GM19240 (cell line): ENCODE measurements around the gene PPP6C.
"Not testable (repeated sequence)": the region's sequence is repeated elsewhere in the genome, so short reads cannot be mapped to it uniquely, and the experiment has no call there.

Source experiments
- DNase-seq: peaks from one replicate; pipeline ENCODE4 v3.0.0; 2011; ENCODE audit warnings: low spot score; ENCODE audit not compliant: insufficient read length

PPP6C gene

DNA sequence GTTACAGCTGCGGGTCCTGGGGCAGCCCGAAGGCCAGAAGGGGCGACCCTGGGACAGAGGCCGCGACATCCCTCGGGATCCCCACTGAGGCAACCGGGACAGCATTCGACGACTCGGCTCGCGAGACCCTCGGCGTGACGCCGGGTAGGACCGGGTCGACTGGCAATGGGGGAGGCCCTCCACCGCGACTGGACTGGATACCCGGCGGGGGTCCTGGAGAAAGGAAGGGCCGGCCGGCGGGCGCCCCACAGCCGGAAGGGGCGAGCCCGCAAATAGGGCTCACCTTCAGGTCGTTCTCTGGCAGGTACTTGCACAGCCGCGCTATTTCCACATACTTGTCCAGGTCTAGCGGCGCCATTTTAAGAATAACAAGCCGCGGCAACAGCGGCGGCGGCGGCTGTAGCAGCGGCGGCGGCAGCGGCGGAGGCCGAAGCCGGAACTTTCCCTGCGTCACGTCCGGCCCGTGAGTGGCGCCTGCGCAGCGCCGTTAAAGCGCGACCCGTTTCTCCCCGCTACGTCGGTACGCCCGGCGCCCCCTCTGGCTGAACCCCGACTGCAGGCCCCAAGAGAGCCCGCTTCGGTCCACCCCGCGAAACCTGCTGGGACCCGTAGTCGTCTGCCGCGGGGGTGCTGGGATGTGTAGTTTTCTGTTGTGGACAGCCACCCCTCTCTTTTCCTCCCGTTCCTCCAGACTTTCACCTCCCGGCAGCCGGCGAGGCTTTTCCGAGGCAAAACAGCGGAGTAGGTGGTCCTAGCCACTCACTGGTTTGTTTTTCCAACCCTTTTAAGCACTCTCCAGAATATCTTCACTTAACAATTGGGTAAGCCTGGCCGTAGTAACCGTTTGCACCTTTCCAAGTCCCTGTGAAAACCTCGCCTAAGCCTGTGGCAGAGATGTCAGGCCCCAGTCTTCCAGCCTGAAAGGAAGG, at the start of gene PPP6C:
PPP6C (minus strand) TSS at position 443 of the 929 bp plus-strand sequence; CDS start at position 358, 85 bp downstream.
- peak; percentile 93 for DNase-seq

DNA sequence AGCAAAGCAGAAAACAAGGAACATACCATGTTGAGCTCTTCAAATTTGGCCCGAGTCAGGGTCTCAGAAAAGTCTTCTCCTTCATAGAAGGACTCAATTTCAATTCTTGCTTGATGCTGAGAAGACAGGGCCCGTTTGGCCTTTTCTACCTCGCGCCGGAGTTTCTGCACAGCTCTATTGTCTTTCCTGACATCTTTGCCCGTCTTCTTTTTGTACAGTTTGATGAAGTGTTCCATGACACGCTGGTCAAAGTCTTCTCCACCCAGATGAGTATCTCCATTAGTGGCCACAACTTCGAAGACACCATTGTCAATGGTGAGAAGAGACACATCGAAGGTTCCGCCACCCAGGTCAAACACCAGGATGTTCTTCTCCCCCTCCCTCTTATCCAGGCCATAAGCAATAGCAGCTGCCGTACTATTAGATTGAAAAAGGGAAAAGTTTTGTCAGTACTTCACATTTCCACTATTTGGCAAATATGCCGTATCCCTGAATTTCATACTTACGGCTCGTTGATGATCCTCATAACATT, 49.4 kb upstream of the PPP6C start:
- DNase-seq, result no peak

DNA sequence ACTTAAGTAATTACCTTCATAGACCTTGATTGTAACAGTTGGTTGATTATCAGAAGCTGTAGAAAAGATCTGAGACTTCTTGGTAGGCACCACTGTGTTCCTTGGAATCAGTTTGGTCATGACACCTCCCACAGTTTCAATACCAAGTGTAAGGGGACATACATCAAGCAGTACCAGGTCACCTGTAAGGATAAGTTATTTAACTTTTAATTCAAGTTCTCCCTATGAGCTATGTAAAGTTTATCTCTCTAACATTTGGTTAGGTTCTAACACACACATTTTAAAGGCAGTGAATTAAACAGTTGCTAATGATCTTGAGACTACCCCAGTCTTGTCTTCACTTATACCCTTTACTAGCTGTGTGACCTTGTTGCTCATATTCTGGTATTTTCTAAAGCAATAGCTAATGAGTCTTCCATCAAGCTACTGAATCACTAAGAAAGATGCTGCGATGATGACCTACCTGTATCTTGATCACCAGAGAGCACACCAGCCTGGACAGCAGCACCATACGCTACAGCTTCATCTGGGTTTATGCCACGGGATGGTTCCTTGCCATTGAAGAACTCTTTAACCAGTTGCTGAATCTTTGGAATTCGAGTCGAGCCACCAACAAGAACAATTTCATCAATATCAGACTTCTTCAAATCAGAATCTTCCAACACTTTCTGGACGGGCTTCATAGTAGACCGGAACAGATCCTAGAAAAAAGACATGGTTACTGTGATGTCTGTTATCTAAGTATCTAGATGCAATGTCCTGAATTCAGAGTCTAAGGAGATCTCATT, 48.7 kb upstream of the PPP6C start:
- no peak for DNase-seq

DNA sequence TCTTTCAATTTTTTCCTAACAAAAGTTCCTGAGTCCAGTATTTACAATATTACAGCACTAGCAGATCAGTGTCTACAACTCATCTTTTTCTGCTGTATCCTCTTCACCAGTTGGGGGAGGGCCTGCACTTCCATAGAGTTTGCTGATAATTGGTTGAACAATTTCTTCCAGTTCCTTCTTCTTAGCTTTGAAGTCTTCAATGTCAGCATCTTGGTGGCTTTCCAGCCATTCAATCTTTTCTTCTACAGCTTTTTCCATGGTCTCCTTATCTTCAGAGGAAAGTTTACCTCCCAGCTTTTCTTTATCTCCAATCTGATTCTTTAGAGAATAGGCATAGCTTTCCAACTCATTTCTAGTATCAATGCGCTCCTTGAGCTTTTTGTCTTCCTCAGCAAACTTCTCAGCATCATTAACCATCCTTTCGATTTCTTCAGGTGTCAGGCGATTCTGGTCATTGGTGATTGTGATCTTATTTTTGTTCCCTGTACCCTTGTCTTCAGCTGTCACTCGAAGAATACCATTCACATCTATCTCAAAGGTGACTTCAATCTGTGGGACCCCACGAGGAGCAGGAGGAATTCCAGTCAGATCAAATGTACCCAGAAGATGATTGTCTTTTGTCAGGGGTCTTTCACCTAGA, 47.0 kb upstream of the PPP6C start:
- not testable (repeated sequence) for DNase-seq

DNA sequence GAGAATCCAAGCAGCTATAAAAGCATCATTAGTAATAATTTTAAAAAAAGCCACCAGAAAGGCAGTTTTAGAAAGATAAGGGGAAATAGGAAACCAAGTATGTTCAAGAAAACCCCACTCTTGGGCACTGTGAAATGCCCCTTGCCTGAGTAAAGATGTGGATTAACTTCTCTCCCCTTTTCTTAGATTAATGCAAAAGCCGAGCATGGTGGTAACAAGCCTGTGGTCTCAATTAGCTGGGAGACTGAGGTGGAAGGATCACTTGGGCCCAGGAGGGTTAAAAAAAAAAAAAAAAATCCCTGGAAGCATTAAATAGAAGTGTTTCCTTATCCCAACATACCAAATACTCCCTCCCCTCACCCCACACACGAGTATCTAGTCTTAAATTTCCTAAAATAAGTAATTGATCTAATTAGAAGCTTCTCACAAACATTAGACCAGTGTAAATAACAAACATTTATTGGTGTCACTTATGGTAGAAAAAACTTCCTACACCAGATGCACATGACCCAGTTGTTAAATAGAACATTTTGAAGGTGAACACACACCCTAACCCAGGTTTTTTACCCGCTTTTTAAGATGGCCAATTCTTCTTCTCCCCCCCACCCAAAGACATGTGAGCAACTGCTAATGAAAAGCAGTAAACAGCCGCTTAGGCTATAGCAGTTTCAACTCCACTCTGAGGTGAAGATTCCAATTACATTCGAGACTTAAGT, 46.4 kb upstream of the PPP6C start:
- DNase-seq, result no peak

DNA sequence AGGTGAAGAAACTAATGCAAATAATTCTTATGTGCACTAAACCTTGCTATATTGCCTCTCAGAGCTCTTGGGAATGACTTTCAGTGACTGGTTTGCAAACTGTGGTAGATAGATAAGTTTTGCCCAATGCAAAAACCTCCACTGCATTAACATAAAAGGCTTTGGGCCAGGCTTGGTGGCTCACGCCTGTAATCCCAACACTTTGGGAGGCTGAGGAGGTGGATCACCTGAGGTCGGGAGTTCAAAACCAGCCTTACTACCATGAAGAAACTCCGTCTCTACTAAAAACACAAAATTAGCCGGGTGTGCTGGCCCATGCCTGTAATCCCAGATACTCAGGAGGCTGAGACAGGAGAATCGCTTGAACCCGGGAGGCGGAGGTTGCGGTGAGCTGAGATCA, 44.5 kb upstream of the PPP6C start:
- DNase-seq, result not testable (repeated sequence)

DNA sequence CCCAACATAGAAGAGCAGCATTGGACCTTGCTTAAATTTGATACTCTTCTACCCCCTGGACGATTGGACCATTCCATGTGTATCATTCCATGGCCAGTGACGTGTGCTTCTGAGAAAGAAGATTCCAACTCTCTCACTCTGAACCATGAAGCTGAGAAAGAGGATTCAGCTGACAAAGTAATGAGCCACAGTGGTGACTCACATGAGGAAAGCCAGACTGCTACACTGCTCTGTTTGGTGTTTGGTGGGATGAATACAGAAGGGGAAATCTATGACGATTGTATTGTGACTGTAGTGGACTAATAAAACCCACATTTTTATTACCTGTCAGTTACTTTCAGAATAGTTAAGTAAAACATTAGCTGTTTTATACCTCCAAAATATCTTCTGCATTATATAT, 44.1 kb upstream of the PPP6C start:
- no peak for DNase-seq

DNA sequence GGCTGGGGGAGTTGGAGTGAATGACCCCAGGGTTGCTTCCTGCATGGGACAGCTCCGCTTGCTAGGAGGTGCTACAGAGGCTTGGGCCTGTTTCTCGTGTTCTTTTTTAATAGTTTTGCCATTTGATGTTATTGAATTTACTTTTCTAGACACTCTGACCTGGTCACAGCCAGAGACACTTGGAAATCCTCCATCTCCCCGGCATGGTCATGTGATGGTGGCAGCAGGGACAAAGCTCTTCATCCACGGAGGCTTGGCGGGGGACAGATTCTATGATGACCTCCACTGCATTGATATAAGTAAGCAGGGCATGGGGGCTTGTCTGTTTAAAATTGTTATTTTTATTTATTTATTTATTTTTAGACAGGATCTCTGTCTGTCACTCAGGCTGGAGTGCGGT, 38.2 kb upstream of the PPP6C start:
- DNase-seq, result no peak

DNA sequence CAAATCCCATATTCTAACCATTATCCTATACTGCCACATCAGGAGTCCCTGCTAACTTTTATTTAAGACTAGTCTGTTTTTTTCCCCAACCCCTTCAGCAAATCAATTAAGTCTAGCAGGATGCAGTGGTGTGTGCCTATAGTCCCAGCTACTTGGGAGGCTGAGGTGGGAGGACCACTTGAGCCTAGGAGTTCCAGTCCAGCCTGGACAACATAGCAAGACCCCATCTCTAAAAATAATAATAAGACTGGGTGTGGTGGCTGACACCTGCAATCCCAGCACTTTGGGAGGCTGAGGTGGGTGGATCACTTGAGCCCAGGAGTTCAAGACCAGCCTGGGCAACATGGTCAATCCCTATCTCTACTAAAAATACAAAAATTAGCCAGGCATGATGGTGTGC, 35.3 kb upstream of the PPP6C start:
- DNase-seq, result not testable (repeated sequence)

DNA sequence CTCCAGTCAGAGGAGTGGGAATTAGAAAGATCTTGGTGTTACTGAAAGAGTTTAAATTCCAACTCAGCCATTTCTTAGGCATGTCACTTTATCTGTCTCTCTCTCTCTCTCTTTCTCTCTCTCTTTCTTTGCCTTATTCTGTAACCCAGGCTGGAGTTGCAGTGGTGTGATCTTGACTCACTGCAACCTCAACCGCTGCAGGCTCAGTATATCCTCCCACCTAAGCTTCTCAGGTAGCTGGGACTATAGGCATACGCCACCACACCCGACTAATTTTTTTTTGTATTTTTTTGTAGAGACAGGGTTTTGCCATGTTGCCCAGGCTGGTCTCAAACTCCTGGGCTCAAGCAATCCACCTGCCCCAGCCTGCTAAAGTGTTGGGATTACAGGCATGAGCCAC, 29.0 kb upstream of the PPP6C start:
- no peak for DNase-seq

DNA sequence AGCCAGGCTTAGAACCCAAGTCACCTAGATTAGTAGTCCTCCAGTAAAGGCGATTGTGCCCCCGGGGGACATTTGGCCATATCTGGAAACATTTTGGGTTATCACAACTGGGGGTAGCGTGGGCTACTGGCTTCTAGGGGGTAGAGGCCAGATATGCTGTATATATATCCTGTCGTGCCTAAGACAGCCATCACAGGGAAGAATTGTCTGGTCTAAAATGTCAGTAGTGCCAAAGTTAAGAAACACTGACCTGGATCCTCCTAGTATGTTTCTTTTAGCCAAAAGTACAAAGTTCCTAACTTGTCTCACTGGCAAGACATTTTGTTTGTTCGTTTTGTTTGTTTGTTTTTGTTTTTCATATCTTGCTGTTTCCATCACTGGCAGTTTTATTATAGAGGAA, 24.6 kb upstream of the PPP6C start:
- DNase-seq, result no peak

DNA sequence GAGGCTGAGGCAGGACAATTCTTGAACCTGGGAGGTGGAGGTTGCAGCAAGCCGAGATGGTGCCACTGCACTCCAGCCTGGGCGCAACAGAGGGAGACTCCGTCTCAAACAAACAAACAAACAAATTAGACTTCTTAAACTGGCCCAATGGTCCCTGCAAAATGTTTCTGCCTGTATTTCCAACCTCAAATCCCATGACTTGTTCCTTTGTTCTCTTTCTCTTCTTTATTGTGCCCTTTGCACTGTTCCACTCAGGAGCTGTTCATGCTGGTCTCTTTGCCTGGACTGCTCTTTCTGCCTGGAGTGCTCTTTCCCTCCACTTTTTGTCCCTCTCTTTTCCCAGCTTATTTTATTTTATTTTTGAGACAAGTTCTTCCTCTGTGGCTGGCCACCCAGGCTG, 14.9 kb upstream of the PPP6C start:
- DNase-seq, result no peak

DNA sequence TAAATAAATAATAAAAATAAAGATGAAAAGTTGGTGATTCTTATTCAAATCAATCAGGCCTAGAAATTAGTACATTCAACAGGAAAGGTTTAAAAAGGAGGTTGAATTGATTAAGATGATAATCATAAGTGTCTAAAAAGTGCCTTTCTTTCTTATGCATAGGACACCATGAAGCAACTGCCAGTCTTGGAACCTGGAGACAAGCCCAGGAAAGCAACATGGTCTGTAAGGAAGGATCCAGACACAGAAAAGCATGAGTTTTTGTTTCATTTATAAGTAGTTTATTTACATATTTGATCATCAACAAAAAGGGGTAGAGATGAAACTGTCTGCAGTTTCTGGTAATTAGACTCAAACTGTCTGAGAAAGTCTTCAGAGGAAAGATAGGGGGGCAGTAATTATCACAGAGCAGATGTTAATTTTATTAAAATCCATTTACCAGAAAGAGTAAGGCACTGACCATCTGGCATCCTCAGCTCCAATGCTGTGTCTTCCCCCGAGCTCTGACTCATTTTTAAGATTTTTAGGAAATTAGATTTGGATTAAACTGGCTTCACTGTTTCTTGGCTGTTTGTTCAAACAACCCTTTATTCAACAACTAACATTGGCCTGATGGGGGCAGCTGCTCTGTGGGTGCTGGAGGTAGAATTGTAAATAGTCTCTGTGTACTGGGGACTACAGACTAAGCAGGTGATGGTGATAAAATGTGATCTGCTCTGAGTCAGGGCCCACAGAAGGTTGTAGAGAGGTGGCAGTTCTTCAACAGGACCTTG, 13.4 kb upstream of the PPP6C start:
- DNase-seq, result no peak

DNA sequence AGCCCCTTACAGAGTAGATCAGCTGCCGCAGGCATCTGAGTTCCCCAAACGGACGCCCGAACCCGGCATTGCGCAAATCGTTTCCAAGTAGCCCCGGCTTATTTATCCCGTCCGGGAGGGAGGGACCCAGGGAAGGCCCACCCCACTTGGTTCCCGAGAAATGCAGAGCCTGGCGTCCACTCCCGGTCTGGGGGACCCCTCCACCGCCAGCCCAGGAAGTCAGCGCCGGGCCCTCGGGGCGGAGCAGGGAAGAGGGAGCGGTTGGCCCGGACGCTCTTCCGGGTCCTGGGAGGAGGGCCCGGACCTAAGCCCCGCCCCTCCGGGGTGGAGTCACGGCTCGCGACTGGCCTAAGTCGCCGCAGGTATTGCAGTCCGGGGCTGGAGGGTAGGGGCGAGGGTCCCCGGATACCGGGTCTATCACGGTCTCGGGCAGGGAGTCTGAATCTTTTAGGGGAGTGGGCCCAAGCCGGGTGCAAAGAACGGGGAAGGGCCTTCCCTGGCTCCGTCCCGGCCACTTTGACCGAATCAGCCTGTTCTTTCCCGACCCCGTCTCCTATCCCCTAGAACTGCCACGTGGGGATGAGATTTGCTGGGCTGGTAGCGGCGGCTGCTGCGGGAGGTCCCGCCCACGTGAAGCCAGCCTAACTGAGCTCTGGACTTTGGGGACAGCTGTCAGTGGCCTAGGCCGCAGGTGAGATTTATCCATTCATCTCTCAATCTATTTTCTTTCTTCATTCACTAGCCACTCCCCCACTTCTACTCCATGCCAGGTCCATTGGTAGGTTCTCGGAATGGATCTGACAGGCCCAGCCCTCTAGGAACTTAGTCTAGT, 10.8 kb upstream of the PPP6C start, which contains the start of gene RABEPK:
RABEPK (plus strand) TSS at position 327 of the 832 bp plus-strand sequence. CDS start 2,472 bp downstream, outside the sequence.
- DNase-seq, result peak; percentile 91

DNA sequence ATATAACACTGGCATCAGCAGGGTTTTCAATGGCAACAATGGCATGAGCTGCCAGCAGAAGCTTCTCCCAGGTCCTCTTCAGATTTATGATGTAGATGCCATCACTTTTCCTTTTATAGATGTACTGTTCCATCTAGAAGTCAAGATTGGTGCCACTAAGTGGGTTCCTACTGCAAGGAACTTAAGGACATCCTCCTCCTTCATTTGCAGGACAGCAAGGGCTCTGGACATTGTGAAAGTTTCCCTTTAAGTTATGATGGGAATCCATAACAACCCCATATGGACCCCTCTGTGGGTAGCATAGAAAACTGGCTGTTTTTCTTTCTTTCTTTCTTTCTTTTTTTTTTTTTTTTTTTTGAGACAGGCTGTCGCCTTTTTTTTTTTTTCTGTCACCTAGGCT, 6.0 kb upstream of the PPP6C start:
- DNase-seq, result not testable (repeated sequence)

DNA sequence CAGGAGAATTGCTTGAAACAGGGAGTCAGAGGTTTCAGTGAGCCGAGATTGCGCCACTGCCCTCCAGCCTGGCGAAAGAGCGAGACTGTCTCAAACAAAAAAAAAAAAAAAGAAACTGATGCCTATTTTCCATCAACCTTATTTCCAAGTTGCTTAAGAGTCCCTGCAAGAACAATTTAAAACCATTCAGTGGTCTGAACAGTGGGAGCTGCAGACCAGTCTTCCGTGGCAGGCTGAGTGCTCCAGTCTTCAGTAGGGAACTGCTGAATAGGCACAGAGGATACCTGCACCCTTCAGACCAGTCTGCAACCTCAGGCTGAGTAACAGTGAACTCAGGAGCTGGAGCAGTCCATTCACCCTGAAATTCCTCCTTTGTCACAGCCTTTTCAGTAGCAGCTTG, 4.9 kb upstream of the PPP6C start:
- DNase-seq, result not testable (repeated sequence)

DNA sequence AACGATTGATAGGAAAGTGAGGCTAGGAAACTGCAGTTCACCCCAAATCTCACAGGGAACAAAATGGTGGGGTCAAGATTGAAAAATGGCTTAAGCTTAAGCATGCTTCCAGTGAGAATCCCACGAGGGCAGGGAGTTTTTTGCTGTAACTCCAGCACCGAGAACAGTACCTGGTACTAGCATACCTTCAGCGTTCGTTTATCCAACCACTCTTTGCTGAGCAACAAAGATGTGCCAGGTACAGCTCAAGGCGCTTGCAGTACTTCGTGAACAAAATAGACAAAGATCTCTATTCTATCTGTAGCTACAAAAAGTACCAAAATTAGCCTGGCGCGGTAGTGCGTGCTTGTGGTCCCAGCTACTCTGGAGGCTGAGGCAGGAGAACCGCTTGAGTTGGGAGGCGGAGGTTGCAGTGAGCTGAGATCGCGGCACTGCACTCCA, 778 bp upstream of the PPP6C start:
- no peak for DNase-seq

DNA sequence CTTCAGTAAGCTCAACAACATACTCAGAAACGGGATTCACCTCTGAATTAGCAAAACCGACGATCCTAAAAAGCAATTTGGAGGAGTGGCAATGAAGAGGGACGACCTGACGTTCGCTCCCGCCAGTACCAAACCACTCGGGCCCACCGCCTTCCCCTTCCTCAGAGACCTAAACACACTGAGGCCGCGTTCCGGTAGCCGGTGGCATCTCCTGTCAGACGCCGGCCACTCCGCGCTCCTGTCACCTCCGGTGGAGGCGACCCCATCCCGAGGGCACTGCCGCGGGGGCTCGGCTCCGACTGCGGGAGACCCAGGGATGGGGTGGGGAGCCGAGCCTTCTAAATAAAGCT, 617 bp downstream of the PPP6C start:
- DNase-seq, result no peak

DNA sequence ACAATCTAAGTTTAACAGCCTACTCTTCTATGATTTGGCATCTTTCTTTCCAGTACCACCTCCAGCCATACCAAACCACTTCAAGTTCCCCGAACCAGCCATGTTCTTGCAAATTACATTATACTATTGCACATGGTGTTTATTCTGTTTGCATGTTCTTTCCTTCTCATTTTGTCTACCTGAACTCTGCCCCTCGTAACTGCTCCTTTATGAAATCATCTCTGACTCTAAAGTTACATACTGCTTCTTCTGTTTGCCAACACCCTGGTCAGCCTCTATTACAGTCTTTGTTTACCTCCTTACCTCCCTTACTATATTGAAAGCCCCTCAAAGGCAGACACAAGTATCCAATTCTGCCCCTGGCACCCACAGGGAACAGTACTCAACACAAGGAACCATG, 6.0 kb downstream of the PPP6C start:
- DNase-seq, result no peak
